Activated T-cell treated with anti-CD3 and anti-CD28 coated beads for 24 hours (primary cell): ENCODE data around the gene BIVM.
"Not testable (repeated sequence)": the region's sequence is repeated elsewhere in the genome, so short reads cannot be mapped to it uniquely, and the experiment has no call there.

Experiments used
- DNase-seq: peaks from one replicate; pipeline ENCODE4 v3.0.0-alpha.2; 2020; ENCODE audit warnings: low read depth

BIVM gene, protein sequence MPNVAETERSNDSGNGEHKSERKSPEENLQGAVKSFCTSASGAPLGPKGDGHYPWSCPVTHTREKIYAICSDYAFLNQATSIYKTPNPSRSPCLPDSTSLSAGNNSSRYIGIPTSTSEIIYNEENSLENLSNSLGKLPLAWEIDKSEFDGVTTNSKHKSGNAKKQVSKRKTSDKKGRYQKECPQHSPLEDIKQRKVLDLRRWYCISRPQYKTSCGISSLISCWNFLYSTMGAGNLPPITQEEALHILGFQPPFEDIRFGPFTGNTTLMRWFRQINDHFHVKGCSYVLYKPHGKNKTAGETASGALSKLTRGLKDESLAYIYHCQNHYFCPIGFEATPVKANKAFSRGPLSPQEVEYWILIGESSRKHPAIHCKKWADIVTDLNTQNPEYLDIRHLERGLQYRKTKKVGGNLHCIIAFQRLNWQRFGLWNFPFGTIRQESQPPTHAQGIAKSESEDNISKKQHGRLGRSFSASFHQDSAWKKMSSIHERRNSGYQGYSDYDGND

DNA sequence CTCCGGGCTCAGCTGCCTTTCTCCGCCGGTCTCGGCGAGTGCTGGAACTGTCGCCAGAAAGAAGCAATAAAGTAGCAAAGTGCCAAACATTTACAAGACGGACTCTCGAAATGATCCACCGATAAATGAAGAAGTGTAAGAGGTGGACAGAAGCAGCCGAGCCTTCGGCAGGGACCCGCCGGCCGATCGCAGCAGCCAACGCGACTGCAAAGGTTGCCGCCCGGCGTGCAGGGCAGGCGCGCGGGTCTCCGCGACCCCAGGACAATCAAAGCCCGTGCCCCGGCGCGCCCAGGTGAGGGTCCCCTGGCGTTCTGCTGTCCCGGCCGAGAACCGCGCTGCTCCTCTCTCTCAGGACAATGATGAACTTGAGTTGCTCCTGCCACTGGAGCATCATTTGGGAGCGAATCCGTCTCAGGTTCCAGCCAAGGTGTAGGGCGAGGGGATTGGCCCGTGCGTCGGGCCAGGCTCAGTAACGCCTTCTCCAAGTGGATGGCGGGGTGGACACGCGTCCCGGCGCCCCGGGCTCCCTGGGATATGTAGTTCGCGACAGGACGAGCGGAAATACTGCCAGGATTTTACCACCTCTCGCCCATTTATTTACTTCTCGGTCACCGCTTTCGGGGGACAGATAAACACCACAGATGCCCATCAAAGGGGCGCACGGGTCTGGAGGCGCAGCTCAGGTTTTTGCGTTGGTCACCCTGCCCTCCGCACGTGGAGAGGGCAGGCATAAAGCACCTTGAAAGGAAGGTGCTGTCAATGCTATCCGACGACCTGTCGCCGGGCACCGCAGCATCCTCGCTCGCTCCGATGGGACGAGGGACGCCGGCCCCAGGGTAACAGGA is at the start of gene BIVM, which contains the start of gene POGLUT2:
TSS of gene BIVM (plus strand) at position 539 of the 845 bp plus-strand sequence. CDS start 8,149 bp downstream, outside the sequence.
TSS of gene POGLUT2 (minus strand) at position 396 of the 845 bp plus-strand sequence. CDS start at position 90, 306 bp downstream.
- peak; percentile 79 for DNase-seq

DNA sequence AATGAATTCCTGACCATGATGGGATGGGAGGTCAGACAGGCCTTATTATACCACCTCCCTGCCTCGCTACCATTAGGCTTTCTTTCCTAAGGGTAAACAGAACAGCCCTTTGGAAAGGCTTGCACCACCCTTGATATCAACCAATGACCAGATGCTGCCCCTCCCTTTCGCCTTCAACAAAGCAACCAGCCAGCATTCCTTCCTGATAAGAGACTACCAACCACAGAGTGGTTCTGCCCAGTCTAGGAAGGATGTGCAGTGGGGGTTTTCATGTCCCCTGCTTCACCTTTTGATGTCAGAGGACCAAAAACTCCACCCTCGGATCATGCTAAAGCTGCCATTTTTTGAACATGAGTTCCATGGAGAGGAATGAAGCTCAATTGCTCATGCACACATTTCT is 47.0 kb upstream of the BIVM start:
- no peak for DNase-seq

DNA sequence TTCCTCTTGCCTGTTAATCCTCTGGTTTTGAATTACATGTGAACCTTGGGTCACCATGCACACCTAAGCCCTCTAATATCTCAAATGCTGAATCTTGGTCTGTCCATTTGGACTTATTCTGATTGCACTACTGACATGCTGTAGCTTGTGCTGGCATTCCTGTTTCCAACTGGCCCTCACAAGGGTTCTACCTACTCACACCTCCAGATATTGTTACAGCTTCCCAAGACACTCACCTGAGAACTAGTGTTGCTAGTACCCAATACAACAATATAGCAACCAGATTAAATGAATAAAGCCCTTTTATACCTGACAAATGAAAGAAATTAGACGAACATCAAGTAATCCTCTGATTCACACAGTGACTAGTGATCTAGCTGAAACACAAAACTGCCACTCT is 41.9 kb upstream of the BIVM start:
- DNase-seq: no peak

DNA sequence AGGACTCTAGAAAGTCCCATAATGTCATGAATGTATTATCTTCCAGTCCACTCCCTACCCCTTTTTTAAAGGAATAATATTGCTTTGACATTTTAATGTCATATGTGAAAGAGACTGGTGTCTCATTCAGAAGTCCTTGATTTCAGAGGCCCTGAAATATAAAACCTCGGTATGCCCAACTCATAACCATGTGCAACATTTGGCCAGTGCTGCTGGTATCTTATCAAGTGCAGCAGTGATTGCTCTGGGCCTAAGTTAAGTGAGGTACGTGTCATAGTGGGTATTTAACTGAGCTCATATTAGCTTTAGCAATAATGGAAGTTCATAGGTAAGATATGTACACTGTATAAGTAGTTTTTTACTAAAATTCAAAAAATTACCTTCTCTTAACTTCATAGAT is 40.1 kb upstream of the BIVM start:
- no peak for DNase-seq

DNA sequence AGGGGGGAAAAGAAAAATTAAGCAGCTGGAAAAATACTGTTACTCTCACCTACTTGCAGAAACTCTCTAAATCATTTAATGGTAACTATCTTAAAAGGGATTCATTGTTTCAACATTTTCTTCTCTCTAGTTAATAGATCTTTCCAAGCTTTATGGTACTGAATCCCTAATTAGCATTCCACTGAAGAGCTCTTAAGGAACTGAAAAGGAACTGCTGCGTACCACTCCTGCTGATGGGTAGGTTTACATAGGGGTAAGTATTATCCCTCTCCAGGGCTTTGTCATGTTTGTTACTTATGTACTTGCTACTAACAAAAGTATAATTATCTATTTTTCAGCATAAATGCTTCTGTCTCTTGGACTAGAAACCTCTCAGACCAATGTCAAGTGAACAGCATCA is 37.8 kb upstream of the BIVM start:
- no peak for DNase-seq

DNA sequence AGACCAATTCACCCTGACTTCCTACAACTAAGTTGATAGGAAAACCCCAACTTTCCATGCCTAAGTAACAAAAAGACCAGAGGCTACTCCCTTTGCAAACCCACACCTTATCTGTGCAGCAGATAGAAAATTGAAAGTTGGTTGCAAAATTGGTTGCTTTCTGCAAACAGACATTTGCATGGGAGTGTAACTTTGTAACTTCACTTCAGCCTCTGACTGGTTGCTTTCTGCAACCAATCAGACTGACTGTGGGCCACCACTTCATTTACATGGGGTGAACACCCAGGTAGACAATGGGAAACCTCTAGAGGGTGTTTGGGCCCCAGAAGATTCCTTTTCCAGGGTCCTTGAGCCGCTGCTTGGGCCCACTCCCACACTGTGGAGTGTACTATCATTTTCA is 35.2 kb upstream of the BIVM start:
- DNase-seq: no peak

DNA sequence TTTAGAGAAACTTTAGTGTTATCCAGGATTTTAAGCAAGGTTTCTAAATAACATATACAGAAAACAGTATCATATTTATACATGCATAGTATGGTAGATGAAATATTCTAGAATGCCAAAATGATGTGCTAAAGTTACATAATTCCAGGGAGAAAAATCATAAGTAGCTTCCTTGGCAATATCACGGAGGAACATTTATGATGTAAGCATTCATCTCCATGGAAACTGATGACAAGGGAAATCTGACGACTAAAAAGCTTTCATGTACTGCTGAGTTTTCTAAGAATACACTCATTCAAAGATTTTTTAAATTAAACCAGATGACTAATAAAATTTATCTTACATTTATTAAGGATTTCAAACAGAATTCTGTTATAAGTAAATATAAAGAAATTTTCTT is 30.0 kb upstream of the BIVM start:
- DNase-seq: no peak

DNA sequence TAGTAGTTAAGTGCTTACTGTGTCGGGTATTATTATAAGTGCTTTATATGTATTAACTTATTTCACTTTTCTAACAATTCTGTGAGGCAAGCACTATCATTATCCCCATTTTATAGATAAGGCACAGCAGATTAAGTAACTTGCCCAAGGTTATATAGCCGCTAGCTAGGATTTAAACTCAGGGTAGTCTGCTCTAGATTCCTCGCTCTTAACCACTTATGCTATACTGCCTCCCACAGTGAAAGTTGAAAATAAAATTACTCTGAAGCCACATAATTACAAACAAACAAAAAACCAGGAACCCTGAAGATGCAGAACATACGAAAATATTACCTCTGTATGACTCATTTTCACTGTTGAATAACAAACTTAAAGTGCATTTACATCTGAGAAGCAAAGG is 29.2 kb upstream of the BIVM start:
- no peak for DNase-seq

DNA sequence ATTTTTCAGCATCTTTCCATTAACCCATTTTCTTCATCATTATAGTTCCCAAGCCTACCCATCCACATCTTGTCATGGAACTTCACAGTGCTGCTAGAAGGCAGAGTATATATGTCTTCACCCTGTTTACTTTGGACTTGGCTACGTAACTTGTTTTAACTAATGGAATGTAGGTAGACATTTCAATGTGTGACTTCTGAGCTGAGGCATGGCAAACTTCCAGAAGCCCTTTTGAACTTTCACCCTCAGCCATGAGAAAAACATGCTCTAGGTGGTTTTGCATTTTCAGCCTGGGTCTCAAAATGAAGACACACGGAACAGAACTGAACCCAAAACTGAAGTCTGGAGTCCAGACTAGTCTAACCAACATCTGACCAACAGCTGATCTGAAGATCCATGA is 28.5 kb upstream of the BIVM start:
- DNase-seq: no peak

DNA sequence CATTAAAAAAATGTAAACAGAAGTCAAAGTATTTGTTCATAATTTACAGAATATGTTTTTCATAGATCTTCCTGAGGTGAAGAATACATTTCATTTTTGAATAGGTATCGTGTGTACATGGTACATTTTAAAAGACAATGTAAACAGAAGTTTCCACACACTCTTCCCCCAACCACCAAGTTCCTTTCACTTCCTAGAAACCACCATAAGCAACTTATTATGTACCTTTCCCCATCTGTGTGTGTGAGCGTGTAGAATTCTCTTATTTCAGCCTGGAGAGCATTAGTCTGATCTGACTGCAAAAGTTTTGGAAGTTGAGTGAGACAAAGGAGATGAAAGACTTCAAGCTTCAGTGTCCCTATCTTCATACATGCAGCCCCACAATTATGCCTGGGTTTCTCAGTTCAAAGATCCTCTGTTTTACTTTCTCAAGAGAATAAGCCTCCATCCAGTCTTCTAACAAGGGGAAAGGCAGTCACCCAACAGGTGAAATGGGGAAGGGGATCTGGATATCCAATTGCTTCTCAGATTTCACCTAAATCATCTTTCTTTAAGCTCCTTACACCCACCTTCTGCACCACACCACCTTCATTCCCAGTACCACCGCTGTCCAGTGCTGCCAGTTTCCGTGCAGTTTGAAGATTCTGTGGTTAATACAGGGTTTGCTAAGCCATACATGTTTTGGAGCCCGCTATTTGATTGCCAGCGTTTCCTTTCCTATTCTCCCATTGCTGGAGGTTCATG is 27.4 kb upstream of the BIVM start:
- DNase-seq: no peak

DNA sequence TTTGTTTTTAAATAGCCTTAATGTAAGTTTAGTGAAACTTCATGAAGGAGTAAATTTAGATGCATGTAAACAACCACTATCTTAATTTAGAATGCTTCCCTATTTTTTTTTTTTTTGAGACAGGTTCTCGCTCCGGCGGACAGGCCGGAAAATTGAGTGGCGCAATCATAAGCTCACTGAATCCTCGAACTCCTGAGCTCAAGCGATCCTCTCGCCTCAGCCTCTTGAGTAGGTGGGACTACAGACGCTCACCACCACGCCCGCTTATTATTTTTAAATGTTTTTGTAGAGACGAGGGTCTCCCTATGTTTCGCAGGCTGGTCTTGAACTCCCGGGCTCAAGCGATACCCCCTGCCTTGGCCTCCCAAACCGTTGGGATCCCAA is 26.9 kb upstream of the BIVM start:
- DNase-seq: no peak

DNA sequence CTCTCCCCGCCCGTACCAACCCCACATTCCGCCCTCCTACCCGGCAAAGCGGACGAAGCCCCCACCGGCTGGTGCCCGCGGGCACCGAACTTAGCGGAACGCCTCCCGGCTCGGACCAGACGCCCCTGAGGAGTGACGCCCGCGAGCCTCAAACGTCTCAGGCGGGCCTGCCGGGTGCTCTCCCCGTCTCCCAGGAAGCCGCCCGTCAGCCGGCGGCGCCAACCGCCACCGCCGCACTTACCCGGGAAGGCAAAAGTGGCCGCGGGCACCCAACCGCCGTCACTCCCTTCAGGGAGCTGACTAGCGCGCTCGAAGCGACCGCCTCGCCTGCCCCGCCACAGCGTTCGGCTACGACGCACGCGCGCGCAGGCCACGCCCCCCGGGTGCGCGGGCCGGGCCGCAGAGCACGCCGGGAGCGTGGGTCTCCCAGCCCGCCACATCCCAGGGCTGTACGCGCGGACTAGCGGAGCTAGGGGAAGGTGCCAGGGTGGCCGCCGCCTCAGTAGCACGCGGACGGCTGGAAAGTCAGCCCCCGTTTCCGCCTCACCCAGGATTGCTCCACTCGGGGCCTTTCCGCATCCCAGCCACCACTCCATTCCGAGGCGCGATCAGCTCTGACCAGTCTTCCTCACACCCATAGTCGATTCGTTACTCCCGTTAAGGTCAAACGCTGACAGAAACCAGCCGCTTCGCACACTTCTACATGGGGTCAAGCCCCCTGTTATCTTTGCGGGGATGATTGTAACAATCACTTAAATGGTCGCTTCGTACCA is 25.3 kb upstream of the BIVM start, which contains the start of gene TEX30:
TSS of gene TEX30 (minus strand) at position 346 of the 773 bp plus-strand sequence. CDS start 3,760 bp downstream, outside the sequence.
- peak; percentile 84 for DNase-seq

DNA sequence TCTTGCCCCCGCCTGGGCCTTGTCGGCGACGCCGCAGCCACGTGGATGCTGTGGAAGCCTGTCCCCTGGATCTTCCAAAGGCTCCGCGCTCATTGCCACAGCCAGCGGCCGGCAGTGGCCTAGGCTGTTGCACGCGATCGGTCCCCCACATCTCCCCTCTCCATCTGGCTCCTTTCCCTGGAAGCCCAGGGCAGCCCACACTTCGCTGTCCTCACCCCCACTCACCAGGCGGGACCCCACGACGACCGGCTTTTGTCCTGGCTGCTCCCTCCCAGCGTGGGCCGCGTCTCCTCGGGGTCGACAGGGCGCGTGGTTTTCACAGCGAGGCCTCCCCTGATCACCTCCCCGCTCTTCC is 24.7 kb upstream of the BIVM start:
- peak; percentile 18 for DNase-seq

DNA sequence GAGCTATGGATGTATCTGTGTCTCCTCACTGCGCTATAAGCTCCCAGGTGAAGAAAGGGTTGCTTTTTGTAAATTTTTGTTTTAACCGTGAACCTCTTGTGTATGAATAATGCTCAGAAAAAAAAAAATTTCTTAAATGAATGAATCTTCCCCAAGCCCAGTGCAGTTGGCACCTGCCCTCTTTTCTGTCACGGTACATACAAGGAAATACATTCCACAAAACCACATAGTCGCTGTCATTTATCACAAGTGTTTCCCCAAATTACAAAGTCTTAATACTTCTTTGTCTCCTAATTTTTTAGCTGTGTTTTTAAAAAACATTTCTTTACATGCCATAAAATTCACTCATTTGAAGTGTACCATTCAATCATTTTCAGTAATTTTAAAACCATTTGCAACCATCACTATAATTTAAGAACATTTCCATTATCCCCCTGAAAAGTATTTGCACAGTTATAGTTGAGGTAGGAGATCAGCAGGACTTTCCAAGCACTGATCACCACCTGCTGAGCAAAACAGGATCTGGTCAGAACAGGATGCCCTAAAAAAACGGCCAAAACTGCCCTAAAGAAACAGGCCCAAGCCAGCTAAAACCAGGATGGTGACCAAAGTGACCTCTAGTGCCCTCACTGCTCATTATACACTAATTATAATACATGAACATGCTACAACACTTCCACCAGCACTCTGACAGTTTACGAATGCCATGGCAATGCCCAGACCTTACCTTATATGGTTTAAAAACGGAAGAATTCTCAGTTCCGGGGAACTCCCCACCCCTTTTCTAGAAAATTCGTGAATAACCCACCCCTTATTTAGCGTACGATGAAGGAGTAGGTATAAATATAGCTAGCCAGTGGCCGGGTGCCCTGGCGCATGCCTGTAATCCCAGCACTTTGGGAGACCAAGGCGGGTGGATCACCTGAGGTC is 24.1 kb upstream of the BIVM start:
- no peak for DNase-seq

DNA sequence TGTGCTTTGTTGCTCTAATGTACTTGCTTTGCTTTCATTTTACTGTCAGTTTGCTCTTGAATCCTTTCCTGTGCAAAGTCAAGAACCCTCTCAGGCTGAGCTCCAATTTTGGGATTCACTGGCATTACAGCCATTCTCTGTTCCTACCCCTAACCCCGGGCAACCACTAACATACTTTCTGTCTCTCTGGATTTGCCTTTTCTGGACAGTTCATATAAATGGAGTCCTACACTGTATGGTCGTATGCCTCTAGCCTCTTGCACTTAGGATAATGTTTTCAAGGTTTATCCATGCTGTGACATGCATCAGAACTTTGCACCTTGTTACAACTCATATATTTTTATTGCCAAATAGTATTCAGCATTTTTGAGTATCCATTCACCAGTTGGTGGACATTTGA is 22.6 kb upstream of the BIVM start:
- DNase-seq: no peak

DNA sequence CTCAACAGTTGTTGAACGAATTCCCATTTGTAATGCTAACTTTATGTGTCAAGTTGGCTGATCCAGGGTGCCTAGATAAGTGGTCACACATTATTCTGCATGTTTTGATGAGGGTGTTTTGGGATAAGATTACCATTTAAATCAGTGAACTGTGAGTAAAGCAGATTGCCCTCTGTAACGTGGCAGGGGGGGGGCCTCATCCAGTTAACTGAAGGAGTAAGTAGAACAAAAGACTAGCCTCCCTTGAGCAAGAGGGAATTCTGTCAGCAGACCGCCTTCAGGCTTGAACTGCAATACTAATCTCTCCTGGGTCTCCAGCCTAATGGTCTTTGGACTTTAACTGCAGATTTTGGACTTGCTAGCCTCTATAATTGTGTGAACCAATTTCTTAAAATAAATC is 21.2 kb upstream of the BIVM start:
- no peak for DNase-seq

DNA sequence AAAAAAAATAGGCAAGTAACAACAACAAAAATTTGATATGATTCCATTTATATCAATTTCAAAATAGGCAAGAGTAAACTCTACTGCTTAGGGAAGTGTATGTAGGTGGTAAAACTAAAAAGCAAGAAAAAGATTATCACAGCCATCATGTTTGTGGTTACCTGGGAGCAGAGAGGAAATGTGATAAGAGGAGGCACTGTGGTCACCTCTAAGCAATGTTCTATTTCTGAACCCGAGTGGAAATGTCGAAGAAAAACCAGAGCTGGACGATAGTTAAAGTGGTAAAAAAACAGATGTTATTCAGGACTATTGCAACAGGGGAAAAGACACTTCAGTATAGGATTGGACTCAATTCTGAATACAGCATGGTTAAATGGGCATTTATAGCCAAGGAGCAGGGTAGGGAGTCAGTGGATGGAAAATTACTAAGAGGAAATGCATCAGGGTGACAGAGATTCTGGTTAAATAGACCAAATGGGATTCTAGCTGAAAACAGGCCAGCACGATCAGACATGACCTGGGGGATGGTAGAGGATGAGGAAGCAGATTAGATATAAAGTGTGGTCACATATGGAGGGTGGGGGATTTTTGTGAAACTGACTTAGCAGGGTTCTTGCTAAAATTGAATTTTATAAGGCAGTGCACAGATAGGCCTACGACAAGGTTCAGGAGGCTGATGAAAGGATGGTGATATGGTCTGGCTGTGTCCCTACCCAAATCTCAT is 19.3 kb upstream of the BIVM start:
- no peak for DNase-seq

DNA sequence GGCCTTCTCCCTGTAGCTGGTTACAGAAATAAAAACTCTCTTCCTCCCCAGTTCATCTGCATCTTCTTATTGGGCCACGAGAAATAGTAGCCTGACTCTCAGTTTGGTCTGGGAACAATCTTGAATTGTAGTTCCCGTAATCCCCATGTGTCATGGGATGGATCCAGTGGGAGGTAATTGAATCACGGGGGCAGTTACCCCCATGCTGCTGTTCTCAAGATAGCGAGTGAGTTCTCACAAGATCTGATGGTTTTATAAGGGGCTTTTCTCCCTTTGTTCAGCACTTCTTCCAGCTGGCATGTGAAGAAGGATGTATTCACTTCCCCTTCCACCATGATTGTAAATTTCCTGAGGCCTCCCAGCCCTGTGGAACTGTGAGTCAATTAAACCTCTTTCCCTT is 18.3 kb upstream of the BIVM start:
- not testable (repeated sequence) for DNase-seq

DNA sequence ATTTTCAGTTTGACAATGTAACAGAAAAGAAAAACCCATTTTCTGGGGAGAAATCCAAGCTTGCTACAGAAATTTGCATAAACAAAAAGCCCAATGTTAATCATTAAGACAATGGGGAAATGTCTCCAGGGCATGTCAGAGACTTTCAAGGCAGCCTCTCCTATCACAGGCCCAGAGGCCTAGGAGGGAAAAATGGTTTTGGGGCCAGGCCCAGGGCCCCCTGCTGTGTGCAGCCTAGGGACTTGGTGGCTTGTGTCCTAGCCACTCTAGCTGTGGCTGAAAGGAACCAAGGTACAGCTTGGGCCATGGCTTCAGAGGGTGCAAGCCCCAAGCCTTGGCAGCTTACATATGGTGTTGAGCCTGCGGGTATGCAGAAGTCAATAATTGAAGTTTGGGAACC is 17.3 kb upstream of the BIVM start:
- DNase-seq: no peak

DNA sequence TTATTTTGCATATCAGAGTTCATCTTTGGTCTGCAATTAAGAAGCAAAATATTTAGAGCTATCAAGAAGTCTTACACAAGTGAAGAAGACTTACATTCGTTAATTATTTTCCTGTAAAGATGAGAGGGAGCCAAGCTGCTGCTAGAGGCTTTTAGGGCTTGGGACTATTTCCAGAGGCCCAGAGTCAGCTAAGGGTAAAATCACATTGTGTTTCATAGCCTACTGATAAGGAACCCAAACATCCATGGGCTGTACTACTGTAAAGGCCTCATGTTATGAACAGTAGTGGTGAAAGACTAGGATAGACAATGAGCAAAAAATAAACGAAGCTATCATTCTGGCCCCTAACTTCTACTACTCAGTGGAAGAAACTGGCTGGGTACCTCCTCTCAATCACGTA is 14.4 kb upstream of the BIVM start:
- no peak for DNase-seq
